H1 (cell line): ENCODE measurements around the gene AMIGO2. TPM values are rescaled to one million over a fixed set of nuclear protein-coding genes. Genes with fewer than 3 reads are reported as not detected.
"Not testable (repeated sequence)": the region's sequence is repeated elsewhere in the genome, so short reads cannot be mapped to it uniquely, and the experiment has no call there.

ENCODE experiments used
- CTCF ChIA-PET: fragments of 300-600 bp; sonication (Branson Sonifier 250); formaldehyde crosslinking; loops from one replicate; lab custom pipeline; 2021; ENCODE audit not compliant: partially characterized antibody; lab: Charles Lee
- POLR2A ChIA-PET: fragments of 300-600 bp; sonication (Branson Sonifier 250); formaldehyde crosslinking; loops from one replicate; lab custom pipeline; 2021; ENCODE audit warnings: inconsistent platforms; ENCODE audit not compliant: partially characterized antibody; lab: Charles Lee
- DNase-seq, 2 experiments: peaks; one replicate each; pipeline versions ENCODE4 v3.0.0 to v3.0.0-alpha.2; 2010 to 2022; ENCODE audit warnings: low spot score in 2 of 2, low read depth in 1 of 2, mixed read lengths in 1 of 2
- FAIRE-seq: peaks from 2 replicates; lab custom pipeline; 2011; peaks lifted over from hg19 to GRCh38; lab: Jason Lieb, UNC
- H2AFZ ChIP-seq: 2 replicates; pipeline ENCODE4 v1.8.1; 2012; ENCODE audit warnings: low read length, inconsistent platforms
- H2AK5ac ChIP-seq: 2 replicates; pipeline ENCODE4 v1.6.1; 2013; ENCODE audit warnings: low read depth, low read length
- H2BK120ac ChIP-seq: replicated peaks from 2 replicates; pipeline ENCODE3; 2013; ENCODE audit warnings: low read depth, low read length, inconsistent platforms
- H2BK12ac ChIP-seq: 2 replicates; pipeline ENCODE4 v1.6.1; 2013; ENCODE audit warnings: low read depth, low read length
- H2BK15ac ChIP-seq: 2 replicates; pipeline ENCODE4 v1.6.1; 2013; ENCODE audit warnings: low read length
- H2BK20ac ChIP-seq: 2 replicates; pipeline ENCODE4 v1.6.1; 2013; ENCODE audit warnings: low read length
- H2BK5ac ChIP-seq: 2 replicates; pipeline ENCODE4 v1.6.1; 2013; ENCODE audit warnings: low read depth, low read length
- H3K14ac ChIP-seq: 2 replicates; pipeline ENCODE4 v1.6.1; 2013; ENCODE audit warnings: inconsistent platforms; ENCODE audit not compliant: insufficient read length
- H3K18ac ChIP-seq: 2 replicates; pipeline ENCODE4 v1.6.1; 2013; ENCODE audit warnings: low read length; ENCODE audit errors: extremely low read depth
- H3K23ac ChIP-seq: 2 replicates; pipeline ENCODE4 v1.6.1; 2013; ENCODE audit warnings: inconsistent platforms; ENCODE audit not compliant: insufficient read length
- H3K23me2 ChIP-seq: 2 replicates; pipeline ENCODE4 v1.6.1; 2013; ENCODE audit warnings: low read depth, low read length
- H3K27ac ChIP-seq: 2 replicates; pipeline ENCODE4 v1.6.1; 2011; ENCODE audit warnings: low read depth, low read length, inconsistent platforms
- H3K27me3 ChIP-seq, 4 experiments: replicated peaks in 1 of 4; 1 replicate in 1 of 4; 2 replicates in 3 of 4; pipeline versions ENCODE4 v1.6.1 to v1.8.1; 2011 to 2013; ENCODE audit warnings: low read length in 3 of 4, mild to moderate bottlenecking in 3 of 4, inconsistent platforms in 2 of 4, mixed read lengths in 2 of 4, moderate library complexity in 1 of 4; ENCODE audit not compliant: control insufficient read depth in 3 of 4, insufficient read depth in 3 of 4; ENCODE audit errors: extremely low read depth in 1 of 4
- H3K36me3 ChIP-seq, 4 experiments: 2 replicates each; pipeline versions ENCODE4 v1.6.1 to v1.8.1; 2011 to 2013; ENCODE audit warnings: mild to moderate bottlenecking in 4 of 4, low read length in 3 of 4, moderate library complexity in 2 of 4, control low read depth in 1 of 4, inconsistent platforms in 1 of 4; ENCODE audit not compliant: insufficient read depth in 4 of 4, control insufficient read depth in 2 of 4
- H3K4ac ChIP-seq: replicated peaks from 2 replicates; pipeline ENCODE3; 2013; ENCODE audit warnings: low read length, low read depth, mixed read lengths, inconsistent platforms; ENCODE audit not compliant: insufficient read length
- H3K4me1 ChIP-seq, 4 experiments: replicated peaks in 1 of 4; 1 replicate in 1 of 4; 2 replicates in 3 of 4; pipeline versions ENCODE4 v1.6.1 to v1.8.1; 2011 to 2013; ENCODE audit warnings: low read length in 3 of 4, inconsistent platforms in 2 of 4, mixed read lengths in 1 of 4; ENCODE audit not compliant: insufficient read depth in 4 of 4, control insufficient read depth in 3 of 4
- H3K4me2 ChIP-seq, 2 experiments: 2 replicates each; pipeline versions ENCODE4 v1.6.1 to v1.8.1; 2011 to 2013; ENCODE audit warnings: low read depth in 2 of 2, low read length in 2 of 2, control low read depth in 1 of 2, inconsistent platforms in 1 of 2, mild to moderate bottlenecking in 1 of 2; ENCODE audit not compliant: insufficient read depth in 1 of 2
- H3K4me3 ChIP-seq, 4 experiments: fragments of 200-600, 300-600 bp in 1 of 4; sonication (generic), shearing (Covaris generic), sonication (Bioruptor Twin) in 1 of 4; 2 replicates each; pipeline versions ENCODE4 v1.5.1 to v1.8.1; 2011 to 2016; ENCODE audit warnings: low read length in 4 of 4, low read depth in 3 of 4, control low read depth in 2 of 4, inconsistent platforms in 2 of 4, mild to moderate bottlenecking in 2 of 4, mixed read lengths in 1 of 4, moderate library complexity in 1 of 4; ENCODE audit not compliant: insufficient read depth in 2 of 4; ENCODE audit errors: extremely low read depth in 1 of 4
- H3K56ac ChIP-seq: replicated peaks from 2 replicates; pipeline ENCODE3; 2013; ENCODE audit warnings: low read depth, mild to moderate bottlenecking, mixed read lengths, low read length, inconsistent platforms; ENCODE audit not compliant: insufficient read length
- H3K79me1 ChIP-seq: 2 replicates; pipeline ENCODE4 v1.6.1; 2013; ENCODE audit warnings: low read depth, low read length, control low read depth
- H3K79me2 ChIP-seq, 2 experiments: 2 replicates each; pipeline versions ENCODE4 v1.6.1 to v1.8.1; 2012 to 2013; ENCODE audit warnings: low read length in 2 of 2, mild to moderate bottlenecking in 2 of 2, inconsistent platforms in 1 of 2; ENCODE audit not compliant: insufficient read depth in 2 of 2, control insufficient read depth in 1 of 2
- H3K9ac ChIP-seq, 4 experiments: replicated peaks in 1 of 4; 1 replicate in 1 of 4; 2 replicates in 3 of 4; pipeline versions ENCODE4 v1.6.1 to v1.8.1; 2011 to 2013; ENCODE audit warnings: low read depth in 3 of 4, low read length in 3 of 4, control low read depth in 2 of 4, mild to moderate bottlenecking in 2 of 4, moderate library complexity in 2 of 4, inconsistent platforms in 1 of 4; ENCODE audit errors: extremely low read depth in 1 of 4
- H3K9me3 ChIP-seq, 2 experiments: 2 replicates each; pipeline versions ENCODE4 v1.6.1 to v1.8.1; 2012 to 2013; ENCODE audit warnings: mild to moderate bottlenecking in 2 of 2, moderate library complexity in 2 of 2, control low read depth in 1 of 2, inconsistent platforms in 1 of 2, low read depth in 1 of 2, low read length in 1 of 2, mixed read lengths in 1 of 2; ENCODE audit not compliant: insufficient read depth in 2 of 2
- H4K20me1 ChIP-seq, 2 experiments: replicated peaks in 1 of 2; 2 replicates each; pipeline versions ENCODE3 to v1.8.1; 2011 to 2013; ENCODE audit warnings: inconsistent platforms in 2 of 2, low read length in 2 of 2, mild to moderate bottlenecking in 1 of 2; ENCODE audit not compliant: insufficient read depth in 2 of 2, control insufficient read depth in 1 of 2
- H4K5ac ChIP-seq: 2 replicates; pipeline ENCODE4 v1.6.1; 2013; ENCODE audit warnings: low read length, low read depth, mixed read lengths, inconsistent platforms; ENCODE audit not compliant: insufficient read length
- H4K8ac ChIP-seq: 2 replicates; pipeline ENCODE4 v1.8.0; 2013; ENCODE audit warnings: mild to moderate bottlenecking, moderate library complexity, low read length, inconsistent platforms; ENCODE audit not compliant: insufficient read depth; ENCODE audit errors: extremely low read depth
- H4K91ac ChIP-seq: replicated peaks from 2 replicates; pipeline ENCODE3; 2013; ENCODE audit warnings: low read length, mixed read lengths, inconsistent platforms; ENCODE audit not compliant: insufficient read length
- ATF3 ChIP-seq: IDR thresholded peaks from 2 replicates; pipeline ENCODE4 v1.6.1; 2011; ENCODE audit warnings: low read depth, mild to moderate bottlenecking, low read length; ENCODE audit not compliant: insufficient read depth
- POLR2AphosphoS5 ChIP-seq: IDR thresholded peaks from 2 replicates; pipeline ENCODE4 v1.6.1; 2011; ENCODE audit warnings: low read depth, low read length
- WGBS, 2 experiments: shearing (Covaris generic) in 1 of 2; methylation state at CpG; one replicate each; pipeline versions ENCODE4 v1.1.6 to v1.1.7; 2013 to 2015; ENCODE audit warnings: low lambda C conversion rate in 2 of 2, mixed read lengths in 2 of 2, inconsistent platforms in 1 of 2, low coverage in 1 of 2, missing lambda C conversion rate in 1 of 2; ENCODE audit not compliant: insufficient replicate concordance in 2 of 2, insufficient coverage in 1 of 2, insufficient read length in 1 of 2; ENCODE audit errors: extremely low coverage in 1 of 2, missing lambda C conversion rate in 1 of 2; 5-methylcytosine and 5-hydroxymethylcytosine counted together
- polyA plus RNA-seq, 7 experiments: library from polyadenylated mRNA; depleted of rRNA in 3 of 7; stranded (reverse) in 5 of 7; unstranded in 2 of 7; fragments of >200 nt in 5 of 7; fragments of 200-250 nt in 2 of 7; gene quantifications; 1 replicate in 5 of 7; 2 replicates in 1 of 7; 4 replicates in 1 of 7; pipeline versions ENCODE4 v1.2.1 to v1.2.3, GENCODE V29; 2011 to 2013; ENCODE audit warnings: missing spikeins in 2 of 7, mixed read lengths in 2 of 7
- total RNA-seq: library from RNA; stranded (reverse); fragmentation: NEBNext Ultra II Directional; extraction: Animal tissue kit (Norgen Biotek cat#: 25700); gene quantifications from 2 replicates; pipeline ENCODE4 v1.2.1, GENCODE V29; 2021

The AMIGO2 gene
- total and polyA plus RNA-seq, 2 of the 8 experiments (the other 6 are each of a cell fraction or from before 2014, with no cell fraction given) = 1.7 to 3.3 TPM

- TF ChIP-seq ATF3 = no peak
- TF ChIP-seq POLR2AphosphoS5 = no peak
These were observed 14.2 kb downstream of the AMIGO2 start (continued) for GRCh38 chr12:47065546-47065945.

- H4K91ac ChIP-seq, H2BK15ac ChIP-seq, H2BK5ac ChIP-seq, H3K79me1 ChIP-seq, H2AK5ac ChIP-seq, H3K18ac ChIP-seq, H3K79me2 ChIP-seq, H3K23me2 ChIP-seq, H4K5ac ChIP-seq, H3K4me1 ChIP-seq, H2BK120ac ChIP-seq, H3K4me3 ChIP-seq, H3K4ac ChIP-seq, H2AFZ ChIP-seq, POLR2A ChIA-PET, H3K4me2 ChIP-seq, H2BK20ac ChIP-seq, H3K14ac ChIP-seq, H3K27me3 ChIP-seq, FAIRE-seq, H4K20me1 ChIP-seq, H3K36me3 ChIP-seq, H3K23ac ChIP-seq, H3K27ac ChIP-seq, H4K8ac ChIP-seq, DNase-seq, H3K56ac ChIP-seq, H2BK12ac ChIP-seq, H3K9ac ChIP-seq: not testable (repeated sequence)
- CTCF ChIA-PET = interaction anchor here (0.6 kb wide), 1 partner anchor 12 kb away, joined by 3 read pairs; no protein-coding TSS in a partner anchor
- WGBS, 2 experiments = 93% methylated on average over 2 of the region's 2 CpGs; no CpG with 5 or more reads in 1 of the 2 experiments
- H3K9me3 ChIP-seq = peaks cover 11 to 13% of the 10 kb centered on the region in 2 experiments
These were observed 21.1 kb downstream of the AMIGO2 start for GRCh38 chr12:47058640-47059039.
